HG03045 (cell line): ENCODE measurements around the gene TSHZ2.
"Not testable (repeated sequence)": the region's sequence is repeated elsewhere in the genome, so short reads cannot be mapped to it uniquely, and the experiment has no call there.

Source experiments
- ATAC-seq: cut with Tn5 transposase; IDR thresholded peaks from one replicate; pipeline ENCODE4 v1.9.1; 2021; ENCODE audit warnings: mild to moderate bottlenecking, moderate library complexity; ENCODE audit not compliant: unreplicated experiment

Gene TSHZ2

DNA sequence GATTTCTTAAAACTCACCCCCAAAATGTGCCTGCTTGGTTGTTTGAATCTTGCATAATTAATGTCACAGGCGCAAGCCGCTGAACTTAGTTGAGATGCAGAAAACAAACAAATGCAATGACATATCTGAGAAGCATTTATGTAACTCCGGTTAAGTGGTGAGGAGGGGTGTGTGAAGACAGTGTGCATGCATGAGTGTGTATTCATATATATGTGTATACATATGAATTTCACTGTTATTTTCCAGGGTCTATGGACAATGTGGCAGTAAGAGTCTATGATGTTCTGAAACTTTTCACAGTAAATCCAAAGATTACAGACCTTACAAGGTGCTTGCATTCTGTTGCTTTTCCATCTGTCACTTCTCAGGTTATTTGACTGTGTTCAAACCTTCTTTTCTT lies 518.5 kb downstream of the TSHZ2 start:
- ATAC-seq = no peak

GRCh38 chr20:53491462-53491861 lies 519.3 kb downstream of the TSHZ2 start:
- no peak for ATAC-seq

DNA sequence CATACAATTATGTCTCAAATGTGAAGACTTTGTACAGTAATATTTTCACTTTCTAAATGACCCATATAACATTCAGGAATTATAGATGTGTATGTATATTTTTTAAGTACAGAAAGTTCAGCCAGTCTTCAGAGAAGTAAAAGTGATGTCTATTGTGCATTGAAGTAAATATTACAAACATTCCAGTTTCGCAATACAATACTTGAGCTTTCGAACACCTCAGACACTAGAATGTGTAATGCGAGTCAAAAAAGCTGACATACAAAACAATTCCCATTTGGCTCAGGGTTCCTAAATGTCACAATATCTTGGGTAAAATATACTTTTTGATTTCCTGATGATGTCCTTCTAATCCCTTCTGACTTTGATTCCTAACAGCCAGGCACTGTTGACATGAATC lies 520.1 kb downstream of the TSHZ2 start:
- ATAC-seq = no peak

DNA sequence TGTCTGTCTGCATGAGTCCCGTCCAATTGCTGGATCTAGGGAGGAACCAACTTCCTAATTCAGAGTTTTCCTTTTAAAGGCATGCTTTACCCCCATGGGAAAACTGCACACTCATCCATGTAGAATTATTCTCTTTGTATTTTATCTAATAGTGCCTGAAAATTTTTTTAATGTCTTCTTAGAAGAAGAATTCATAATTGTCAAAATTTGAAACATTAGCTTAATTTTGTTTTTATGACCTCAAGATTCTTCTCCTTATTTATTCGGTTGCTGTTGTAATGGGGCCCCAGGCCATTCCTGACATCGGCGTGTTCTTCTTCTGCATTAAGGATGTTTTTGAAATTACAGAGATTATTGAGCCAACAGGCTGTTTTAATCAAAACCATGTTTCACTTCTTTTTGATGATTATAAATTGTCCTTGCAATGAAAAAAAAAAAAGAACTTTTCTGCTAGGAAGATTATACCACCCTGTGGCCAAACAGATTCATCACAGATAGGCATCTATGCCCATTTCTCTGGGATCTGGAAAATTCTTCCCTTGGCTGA lies 521.2 kb downstream of the TSHZ2 start:
- ATAC-seq = no peak

DNA sequence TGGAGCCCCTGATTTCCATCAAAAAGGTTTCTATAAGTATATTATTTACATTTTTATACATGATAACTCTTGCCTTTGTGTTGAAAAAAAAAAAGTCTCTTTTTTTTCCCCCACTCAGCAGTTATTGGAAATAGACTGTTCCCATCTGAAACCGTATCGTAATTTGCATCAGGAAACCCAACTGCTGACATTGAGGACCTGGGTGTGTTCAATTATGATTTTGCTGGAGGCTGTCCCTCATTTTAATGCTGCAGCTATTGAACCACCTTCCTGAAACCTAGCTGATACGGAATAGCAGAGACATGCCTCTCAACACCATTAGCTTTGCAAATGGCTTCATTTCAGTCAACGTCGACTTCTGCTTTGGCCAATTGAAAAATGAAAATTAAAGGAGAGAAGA lies 522.6 kb downstream of the TSHZ2 start:
- ATAC-seq = no peak

DNA sequence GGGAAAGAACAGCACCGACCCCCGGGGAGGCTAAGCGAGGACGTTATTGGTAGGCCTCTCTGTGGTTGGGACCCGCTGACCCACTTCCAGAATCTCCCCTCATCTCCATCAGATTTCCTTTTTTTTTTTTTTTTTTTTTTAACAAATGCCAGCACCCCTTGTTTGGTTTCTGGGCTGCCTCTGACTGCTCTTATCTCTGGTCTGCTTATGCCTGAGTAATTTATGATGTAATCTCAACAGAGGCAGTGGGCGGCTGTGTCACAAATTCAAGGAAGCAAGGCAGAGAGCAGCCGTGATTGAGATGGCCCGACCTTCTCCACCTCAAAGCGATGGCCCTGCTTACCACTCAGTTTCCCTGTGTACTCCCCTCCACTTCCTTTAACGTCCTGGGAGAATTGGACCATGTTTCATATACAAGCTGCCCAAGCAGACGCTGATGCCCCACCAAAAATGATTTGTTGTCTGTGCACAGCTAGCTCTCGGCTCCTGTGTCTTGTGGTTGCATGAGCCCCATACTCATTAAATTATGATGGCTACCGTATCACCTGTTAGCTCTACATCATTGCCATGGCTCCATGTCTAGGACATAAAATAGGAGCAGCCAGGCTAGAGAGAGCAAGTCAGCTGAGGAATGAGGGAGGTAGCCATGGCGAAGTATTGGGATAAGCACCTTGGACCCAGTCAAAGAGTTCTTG lies 523.4 kb downstream of the TSHZ2 start:
- no peak for ATAC-seq

GRCh38 chr20:53497246-53497645 lies 525.1 kb downstream of the TSHZ2 start:
- no peak for ATAC-seq

GRCh38 chr20:53498341-53498740 lies 526.2 kb downstream of the TSHZ2 start:
- no peak for ATAC-seq

DNA sequence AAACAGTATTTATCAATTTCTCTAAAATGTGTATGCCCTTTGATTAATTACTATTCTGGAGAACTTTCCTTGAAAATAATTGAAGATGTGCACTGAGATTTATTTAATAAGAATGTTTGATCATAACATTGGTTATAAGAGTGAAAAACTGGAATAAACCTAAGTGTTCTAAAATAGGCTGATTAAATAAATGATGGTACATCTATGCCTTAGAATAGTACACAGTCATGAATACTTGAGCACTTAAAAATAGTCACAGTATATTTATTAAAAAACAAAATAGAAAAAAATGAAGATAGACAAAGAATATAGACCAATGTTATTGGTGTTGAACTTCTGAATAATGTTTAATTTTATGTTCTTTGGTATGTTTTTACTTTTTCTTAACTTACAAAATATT lies 528.5 kb downstream of the TSHZ2 start:
- ATAC-seq = no peak

- ATAC-seq = no peak
Observed at GRCh38 chr20:53502820-53503219, 530.7 kb downstream of the TSHZ2 start.

- no peak for ATAC-seq
Observed at GRCh38 chr20:53503517-53503919, 531.4 kb downstream of the TSHZ2 start.

- ATAC-seq = not testable (repeated sequence)
Observed at GRCh38 chr20:53504106-53504505, 531.9 kb downstream of the TSHZ2 start.

GRCh38 chr20:53510262-53510661 lies 538.1 kb downstream of the TSHZ2 start:
- ATAC-seq = no peak

- ATAC-seq = no peak
Observed at GRCh38 chr20:53510704-53511103, 538.5 kb downstream of the TSHZ2 start.

GRCh38 chr20:53512076-53512475 lies 539.9 kb downstream of the TSHZ2 start:
- no peak for ATAC-seq

DNA sequence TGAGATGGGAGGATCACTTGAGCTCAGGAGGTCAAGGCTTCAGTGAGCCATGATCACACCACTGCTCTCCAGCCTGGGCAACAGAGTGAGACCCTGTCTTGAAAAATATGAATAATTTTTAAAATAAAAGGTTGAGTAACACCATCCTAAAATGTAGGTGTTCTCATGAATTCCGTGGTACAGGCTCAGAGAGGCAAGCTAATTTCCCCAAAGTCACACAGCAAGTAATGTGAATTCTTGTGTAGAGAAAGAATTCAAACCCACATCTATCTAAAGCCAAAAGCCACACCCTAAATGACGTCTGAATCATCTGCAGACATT lies 541.0 kb downstream of the TSHZ2 start:
- no peak for ATAC-seq

DNA sequence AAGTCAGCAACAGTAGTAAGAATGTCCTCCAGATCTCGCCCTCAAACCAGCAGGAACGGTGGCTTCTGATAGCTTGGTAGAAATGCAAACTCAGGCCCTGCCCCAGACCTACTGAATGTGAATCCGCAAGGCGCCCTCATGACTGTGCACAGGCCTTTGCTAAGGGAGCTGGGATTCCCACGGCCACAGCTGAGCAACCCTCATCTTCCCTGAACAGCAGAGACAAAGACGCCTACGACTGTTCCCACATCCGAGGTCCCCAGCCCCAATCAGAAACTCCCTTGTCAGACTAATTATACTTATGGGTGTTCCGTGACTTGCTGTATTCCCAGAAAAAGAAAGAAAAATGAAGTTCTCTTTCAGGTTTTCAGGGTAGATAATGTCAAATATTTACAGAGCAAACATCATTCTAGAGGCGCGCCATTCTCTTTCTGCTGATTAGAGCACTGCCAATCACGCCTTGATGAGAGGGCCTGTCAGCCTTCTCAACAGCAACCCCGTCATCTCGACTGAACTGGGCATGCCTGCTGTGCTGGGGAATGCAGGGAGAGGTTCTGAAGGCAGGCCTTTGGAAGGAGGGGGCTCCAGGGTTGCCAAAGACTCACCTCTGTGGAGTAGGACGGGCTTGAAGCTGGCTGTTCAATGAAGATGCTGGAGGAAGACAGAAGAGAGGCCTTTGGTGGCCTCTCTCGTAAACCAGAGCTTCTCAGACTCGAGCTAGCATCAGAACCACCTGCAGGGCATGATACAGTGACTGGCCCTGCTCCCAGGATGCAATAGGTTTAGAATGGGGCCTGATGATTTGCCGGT lies 541.5 kb downstream of the TSHZ2 start:
- no peak for ATAC-seq

DNA sequence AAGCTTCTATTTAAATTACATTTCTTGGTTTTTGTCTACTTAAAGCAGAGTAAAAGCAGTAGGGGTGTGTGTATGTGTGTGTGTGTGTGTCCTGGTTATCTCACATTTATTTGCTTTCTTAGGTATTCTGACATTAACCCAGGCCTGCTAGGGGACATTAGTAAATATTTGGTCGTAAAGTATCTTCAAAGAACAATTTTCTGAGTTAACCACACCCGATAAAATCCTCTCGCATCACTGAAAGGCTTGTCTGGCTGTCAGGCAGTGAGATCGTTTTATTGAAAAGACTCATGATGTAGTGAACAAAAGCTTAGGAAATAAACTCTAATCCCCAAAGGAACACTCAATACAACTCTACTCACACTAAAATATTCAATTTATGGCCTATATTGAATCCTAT lies 543.6 kb downstream of the TSHZ2 start:
- no peak for ATAC-seq

GRCh38 chr20:53517146-53517545 lies 545.0 kb downstream of the TSHZ2 start:
- no peak for ATAC-seq

GRCh38 chr20:53521421-53521820 lies 549.3 kb downstream of the TSHZ2 start:
- ATAC-seq = not testable (repeated sequence)

- ATAC-seq = no peak
Observed at GRCh38 chr20:53522026-53522425, 549.9 kb downstream of the TSHZ2 start.

DNA sequence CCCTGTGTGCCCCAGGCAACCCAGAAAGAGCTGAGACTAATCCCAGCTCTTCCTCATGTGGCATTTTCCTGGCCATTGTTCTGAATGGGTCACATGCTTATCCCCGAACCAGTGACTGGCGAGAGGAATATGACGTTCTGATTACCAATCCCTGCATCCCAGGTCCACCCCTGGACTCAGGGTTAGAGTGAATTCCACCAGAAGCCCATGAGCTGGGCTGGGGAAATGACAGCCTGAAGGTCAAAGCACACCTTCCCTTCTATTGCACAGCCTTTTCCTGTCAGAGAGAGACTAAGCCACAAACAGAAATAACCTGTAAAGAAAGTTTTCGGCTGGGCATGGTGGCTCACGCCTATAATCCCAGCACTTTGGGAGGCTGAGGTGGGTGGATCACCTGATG lies 550.5 kb downstream of the TSHZ2 start:
- ATAC-seq = no peak
